ENCODE results near the gene BCL3.
A peak's percentile ranks its signal among the peaks of the same experiment; 100 is the strongest.
"Not testable (repeated sequence)": the region's sequence is repeated elsewhere in the genome, so short reads cannot be mapped to it uniquely, and the experiment has no call there.

BCL3 gene, protein sequence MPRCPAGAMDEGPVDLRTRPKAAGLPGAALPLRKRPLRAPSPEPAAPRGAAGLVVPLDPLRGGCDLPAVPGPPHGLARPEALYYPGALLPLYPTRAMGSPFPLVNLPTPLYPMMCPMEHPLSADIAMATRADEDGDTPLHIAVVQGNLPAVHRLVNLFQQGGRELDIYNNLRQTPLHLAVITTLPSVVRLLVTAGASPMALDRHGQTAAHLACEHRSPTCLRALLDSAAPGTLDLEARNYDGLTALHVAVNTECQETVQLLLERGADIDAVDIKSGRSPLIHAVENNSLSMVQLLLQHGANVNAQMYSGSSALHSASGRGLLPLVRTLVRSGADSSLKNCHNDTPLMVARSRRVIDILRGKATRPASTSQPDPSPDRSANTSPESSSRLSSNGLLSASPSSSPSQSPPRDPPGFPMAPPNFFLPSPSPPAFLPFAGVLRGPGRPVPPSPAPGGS

DNA sequence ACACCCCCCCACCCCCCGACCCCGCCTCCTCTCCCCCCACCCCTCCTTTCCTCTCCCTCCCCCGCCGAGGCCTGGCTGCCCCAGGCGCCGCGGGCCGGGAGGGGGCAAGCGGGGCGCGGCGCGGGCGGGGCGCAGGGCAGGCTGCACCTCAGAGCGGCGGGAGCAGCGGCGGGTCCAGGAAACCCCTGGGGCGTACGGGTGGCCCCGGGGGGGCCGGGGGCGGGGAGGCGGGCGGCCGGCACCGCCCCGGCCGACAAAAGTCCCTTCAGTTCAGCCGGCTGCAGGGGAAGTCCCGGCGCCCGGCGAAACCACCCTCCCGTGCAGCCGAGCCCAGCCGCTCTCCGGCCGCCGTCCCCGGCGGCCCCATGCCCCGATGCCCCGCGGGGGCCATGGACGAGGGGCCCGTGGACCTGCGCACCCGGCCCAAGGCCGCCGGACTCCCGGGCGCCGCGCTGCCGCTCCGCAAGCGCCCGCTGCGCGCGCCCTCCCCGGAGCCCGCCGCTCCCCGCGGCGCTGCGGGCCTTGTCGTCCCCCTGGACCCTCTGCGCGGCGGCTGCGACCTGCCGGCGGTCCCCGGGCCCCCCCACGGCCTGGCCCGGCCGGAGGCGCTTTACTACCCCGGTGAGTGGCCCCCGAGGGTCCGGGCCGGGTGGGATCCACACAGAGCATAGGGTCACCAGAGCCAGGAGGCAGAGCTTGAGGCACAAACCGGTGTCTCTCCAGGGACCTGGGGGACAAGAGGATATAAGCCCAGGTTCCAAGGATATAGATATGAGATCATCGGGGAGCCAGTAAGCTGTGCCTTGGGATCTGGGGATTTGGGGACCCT is at the start of gene BCL3:
Gene BCL3 (plus strand): TSS at position 283 of the 829 bp plus-strand sequence. CDS start 83 bp downstream, at position 366.
- H3K4me3 ChIP-seq (ENCODE audit: low read depth, low read length) = peak within 1 kb of the TSS; percentile 49

DNA sequence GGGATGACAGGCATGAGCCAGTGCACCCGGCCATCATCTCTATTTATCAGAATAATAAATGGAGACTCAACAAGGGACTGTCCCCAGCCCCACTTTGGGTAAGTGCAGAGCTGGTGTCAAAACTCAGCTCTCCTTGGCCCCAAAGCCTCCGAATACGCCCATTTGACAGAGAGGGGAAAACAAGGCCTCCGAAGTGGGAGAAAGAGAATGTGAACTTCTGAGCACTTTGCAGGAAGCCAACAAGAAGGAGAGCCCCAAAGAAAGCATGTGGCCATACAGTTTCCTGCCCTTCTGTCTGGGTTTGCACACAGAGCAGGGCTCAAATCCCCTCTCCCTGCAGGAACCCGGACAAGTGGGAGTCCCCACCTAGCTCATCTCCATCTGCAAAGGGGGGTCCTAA is 48.0 kb upstream of the BCL3 start:
- H3K4me3 ChIP-seq (ENCODE audit: low read depth, low read length) = no peak overlapping the region

DNA sequence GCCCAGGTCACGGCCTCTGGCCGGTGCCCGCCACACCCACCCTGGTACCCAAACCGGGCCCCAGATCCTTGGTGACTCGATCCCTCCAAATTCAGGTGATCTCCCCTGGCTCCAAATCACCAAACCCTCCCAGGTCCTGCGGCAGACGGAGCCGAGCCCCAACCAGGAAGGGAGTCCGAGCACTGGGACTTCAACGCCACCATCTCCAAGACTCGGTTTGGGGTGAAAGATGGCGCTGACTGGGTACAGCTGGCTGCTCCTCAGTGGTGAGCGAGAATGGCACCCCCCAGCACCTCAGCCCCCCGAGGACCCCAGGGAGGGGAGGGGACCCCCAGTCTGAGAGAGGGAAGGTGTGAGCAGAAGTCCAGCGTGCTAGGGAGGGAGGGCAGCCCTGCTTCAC is 47.3 kb upstream of the BCL3 start:
- H3K4me3 ChIP-seq (ENCODE audit: low read depth, low read length) = no peak overlapping the region

DNA sequence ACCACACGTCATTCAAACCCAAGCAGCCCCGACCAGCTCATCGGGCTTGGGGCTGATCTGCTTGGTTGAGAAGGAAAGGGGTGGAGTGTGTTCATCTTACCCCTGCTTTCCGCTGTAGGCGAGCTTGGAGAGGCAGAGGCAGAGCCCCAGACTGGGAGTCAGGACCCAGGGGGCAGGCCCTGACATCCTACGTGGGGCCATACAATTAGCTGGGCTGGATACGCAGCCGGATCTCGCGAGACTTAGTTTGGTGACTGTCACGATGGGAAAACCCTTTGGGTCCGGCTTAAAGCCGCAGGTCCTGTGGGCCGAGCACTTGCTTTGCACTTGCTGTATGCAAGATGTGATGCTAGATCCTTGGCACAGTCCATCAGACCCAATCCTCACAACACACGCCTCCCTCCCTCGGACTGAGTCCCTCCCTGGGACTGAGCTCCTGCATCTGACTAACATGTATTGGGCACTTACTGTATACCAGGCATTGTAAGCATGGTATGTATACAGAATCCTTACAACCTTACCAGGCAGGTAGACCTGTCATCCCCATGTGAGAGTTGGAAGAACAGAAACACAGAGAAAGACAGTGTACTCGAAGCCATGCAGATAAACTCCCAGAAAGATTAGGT is 45.8 kb upstream of the BCL3 start:
- H3K4me3 ChIP-seq (ENCODE audit: low read depth, low read length) = no peak overlapping the region

DNA sequence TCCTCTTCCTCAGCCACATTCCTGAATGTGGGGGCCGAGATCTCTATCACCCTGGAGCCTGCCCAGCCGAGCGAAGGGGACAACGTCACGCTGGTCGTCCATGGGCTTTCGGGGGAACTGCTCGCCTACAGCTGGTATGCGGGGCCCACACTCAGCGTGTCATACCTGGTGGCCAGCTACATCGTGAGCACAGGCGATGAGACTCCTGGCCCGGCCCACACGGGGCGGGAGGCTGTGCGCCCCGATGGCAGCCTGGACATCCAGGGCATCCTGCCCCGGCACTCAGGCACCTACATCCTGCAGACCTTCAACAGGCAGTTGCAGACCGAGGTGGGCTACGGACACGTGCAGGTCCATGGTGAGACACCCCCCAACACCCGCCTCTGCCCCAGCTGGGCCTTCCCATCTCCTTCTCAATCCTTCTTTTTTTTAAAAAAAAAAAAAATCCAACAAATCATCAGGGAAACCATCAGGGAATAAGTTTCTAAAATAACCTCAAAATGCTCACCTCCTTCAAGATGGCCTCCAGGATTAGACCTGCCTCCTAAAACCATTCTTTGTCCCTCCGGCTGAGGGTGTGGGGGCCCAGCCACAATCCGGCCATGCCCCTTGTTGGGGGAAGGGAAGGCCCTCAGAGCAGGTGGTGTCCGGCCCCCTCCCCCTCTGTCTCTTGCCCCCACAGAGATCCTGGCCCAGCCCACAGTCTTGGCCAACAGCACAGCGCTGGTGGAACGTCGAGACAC is 45.0 kb upstream of the BCL3 start:
- no peak overlapping the region for H3K4me3 ChIP-seq (ENCODE audit: low read depth, low read length)

DNA sequence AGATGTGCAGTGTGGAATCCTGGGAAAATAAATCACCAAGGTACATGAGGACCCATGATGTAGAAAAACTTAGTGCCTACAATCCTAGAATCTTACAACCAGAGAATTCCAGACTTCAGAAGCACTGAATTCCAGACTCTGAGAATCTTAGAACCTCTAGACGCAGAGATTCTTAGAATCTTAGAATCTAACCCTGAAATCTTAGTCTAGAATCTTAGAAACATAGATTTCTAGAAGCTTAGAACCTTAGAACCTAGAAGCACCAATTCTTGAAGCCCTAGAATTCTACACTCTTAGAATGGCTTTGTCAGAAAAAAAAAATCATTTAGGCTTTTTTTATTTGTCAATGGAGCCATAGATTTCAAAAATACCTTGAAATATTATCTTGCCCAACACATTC is 43.5 kb upstream of the BCL3 start:
- H3K4me3 ChIP-seq (ENCODE audit: low read depth, low read length) = no peak overlapping the region

DNA sequence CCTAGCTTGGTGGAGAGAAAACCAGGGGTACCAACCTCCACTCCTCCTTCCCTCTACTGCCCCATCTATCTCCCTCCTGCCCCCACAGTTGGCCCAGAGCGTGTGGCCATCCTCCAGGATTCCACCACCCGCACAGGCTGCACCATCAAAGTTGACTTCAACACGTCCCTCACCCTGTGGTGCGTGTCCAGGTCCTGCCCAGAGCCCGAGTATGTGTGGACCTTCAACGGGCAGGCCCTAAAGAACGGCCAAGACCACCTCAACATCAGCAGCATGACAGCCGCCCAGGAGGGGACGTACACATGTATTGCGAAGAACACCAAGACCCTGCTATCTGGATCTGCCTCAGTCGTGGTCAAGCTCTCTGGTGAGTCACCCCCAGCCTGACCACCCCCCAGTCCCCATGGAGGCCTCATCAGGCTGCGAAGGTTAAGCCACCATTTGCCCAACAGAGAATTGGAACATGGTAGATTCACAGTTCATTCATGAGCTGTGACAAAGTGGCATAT is 43.0 kb upstream of the BCL3 start:
- no peak overlapping the region for H3K4me3 ChIP-seq (ENCODE audit: low read depth, low read length)

DNA sequence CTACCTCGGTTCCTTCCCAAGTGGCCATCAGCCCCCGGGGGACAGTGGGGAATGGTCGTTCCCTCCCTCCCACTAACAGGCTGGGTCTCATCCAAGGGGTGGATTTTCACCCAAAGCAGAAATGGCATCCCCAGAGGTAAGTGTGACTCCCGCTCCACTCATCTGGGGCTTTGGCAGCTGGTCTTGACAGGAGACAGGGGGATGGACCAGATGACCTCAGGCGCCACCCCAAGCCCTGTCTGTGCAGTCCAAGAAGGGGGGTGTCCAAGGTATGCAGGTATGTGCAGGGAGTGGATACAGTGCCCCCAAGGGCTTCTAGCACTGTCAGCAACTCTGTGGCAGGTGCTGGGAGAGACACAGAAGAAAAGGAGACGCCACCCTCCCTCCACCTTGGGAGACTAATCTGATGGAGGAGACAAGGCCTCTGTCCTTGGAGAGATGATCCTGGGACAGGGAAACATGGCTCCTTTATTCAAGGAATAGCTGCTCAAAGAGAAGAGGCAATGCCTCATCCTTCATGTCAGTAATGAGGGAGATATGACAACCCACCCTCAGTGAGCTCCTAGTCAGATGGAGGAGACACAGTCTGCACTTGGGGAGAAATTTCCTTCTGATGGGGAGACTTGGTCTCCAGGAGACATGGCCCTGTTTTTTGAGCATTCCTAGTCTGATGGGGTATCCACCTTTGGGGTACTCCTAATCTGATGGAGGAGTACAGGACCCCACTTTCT is 41.8 kb upstream of the BCL3 start:
- H3K4me3 ChIP-seq (ENCODE audit: low read depth, low read length) = no peak overlapping the region

DNA sequence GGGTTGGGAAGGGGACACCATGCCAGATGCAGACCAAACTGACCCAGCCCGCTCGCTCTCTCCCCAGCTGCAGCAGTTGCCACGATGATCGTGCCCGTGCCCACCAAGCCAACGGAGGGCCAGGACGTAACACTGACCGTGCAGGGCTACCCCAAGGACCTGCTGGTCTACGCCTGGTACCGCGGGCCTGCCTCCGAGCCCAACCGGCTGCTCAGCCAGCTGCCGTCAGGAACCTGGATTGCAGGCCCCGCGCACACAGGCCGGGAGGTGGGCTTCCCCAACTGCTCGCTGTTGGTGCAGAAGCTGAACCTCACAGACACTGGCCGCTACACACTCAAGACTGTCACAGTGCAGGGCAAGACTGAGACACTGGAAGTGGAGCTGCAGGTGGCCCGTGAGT is 40.7 kb upstream of the BCL3 start:
- H3K4me3 ChIP-seq (ENCODE audit: low read depth, low read length) = no peak overlapping the region

DNA sequence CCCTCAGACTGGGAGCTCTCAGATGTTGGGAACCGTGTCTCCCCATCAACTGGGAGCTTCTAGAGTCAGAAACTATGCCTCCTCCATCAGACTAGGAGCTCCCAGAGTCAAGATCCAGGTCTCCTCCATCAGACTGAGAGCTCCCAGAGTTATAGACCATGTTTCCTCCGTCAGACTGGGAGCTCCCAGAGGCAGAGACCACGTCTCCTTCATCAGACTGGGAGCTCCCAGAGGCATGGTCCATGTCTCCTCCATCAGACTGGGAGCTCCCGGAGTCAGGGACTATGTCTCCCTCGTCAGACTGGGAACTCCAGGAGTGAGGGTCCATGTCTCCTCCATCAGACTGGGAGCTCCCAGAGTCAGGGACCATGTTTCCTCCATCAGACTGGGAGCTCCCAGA is 39.6 kb upstream of the BCL3 start:
- no peak overlapping the region for H3K4me3 ChIP-seq (ENCODE audit: low read depth, low read length)

DNA sequence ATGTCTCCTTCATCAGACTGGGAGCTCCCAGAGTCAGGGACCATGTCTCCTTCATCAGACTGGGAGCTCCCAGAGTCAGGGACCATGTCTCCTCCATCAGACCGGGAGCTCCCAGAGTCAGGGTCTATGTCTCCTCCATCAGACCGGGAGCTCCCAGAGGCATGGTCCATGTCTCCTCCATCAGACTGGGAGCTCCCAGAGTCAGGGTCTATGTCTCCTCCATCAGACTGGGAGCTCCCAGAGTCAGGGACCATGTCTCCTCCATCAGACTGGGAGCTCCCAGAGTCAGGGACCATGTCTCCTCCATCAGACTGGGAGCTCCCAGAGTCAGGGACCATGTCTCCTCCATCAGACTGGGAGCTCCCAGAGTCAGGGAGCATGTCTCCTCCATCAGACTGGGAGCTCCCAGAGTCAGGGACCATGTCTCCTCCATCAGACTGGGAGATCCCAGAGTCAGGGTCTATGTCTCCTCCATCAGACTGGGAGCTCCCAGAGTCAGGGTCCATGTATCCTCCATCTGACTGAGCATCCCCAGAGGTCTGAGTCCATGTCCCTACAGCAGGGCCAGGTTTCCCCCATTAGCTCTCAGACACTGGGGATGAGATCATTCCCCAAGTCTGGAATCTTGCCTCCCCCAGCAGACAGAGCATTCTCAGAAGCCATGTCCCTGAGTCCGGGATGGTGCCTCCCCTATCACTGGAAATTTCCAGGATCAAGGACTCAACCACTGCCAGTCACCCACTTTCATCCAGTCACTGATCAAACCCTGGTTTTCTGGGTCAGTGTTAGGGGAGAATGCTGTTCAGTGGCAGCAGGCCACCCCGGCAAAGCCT is 38.9 kb upstream of the BCL3 start:
- not testable (repeated sequence) for H3K4me3 ChIP-seq (ENCODE audit: low read depth, low read length)

DNA sequence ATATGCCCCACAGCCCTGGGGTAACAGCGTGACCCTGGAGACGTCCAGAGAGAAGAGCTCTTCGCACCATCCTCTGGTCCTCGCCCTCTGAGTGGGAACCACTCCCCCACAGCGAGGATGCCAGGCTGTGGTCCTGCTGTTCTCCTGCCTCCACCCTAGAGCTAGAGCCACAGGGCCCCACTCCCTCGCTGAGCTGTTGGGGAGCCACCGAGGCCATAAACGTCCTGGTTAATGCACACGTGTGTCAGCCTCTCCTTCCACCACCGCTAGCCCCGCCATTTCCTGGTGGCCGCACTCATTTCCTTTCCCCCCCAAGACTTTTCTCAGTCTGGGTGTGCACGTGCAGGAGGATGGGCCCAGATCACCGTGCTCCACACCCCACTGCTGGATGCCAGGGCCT is 38.0 kb upstream of the BCL3 start:
- H3K4me3 ChIP-seq (ENCODE audit: low read depth, low read length) = no peak overlapping the region

DNA sequence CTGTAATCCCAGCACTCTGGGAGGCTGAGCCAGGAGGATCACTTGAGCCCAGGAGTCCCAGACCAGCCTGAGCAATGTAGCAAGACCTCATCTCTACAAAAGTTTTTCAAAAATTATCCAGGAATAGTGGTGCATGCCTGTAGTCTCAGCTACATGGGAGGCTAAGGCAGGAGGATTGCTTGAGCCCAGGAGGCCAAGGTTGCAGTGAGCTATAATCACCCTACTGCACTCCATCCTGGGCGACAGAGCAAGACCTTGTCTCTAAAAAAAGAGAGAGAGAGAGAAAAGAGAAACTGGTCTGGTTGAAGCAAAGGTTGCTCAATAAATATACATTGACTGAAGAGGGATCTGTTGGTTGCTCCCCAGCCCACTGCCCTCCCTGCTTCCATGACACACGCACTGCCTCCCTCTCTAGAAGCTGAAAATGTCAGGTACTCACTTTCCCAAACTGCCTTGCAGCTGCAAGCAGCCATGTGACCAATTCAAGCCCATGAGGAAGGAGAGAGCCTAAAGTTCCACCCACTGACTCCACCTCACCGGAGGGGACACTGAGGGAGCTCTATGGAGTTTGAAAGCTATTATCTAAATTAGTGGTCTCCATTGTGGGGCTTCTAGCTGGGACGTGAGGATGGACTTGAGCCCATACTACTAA is 35.5 kb upstream of the BCL3 start:
- H3K4me3 ChIP-seq (ENCODE audit: low read depth, low read length) = no peak overlapping the region

DNA sequence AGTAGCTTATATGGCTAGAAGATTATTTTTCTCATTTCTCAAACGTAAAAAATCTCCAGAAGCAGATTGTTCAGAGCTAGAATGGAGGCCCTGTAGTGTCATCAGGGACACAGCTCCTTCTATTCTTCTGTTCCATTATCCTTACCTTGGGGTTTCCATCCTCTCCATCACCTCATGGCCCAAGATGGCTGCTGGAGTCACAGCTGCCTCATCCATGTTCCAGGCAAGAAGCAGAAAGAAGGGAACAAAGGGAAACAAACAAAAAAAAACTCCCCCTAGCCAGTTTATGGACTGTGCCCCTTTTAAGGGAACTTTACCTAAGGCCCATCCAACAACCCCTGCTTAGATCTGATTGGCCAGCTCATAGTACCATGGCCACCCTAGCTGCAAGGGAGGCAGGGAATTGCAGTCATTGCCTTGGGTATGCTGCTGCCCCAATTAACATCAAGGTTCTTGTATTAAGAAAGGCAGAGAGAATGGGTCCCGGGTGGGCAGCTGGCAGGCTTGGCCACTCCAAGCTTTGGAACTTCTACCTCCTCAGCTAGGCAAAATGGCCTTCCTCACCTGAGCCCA is 33.8 kb upstream of the BCL3 start:
- H3K4me3 ChIP-seq (ENCODE audit: low read depth, low read length) = no peak overlapping the region

DNA sequence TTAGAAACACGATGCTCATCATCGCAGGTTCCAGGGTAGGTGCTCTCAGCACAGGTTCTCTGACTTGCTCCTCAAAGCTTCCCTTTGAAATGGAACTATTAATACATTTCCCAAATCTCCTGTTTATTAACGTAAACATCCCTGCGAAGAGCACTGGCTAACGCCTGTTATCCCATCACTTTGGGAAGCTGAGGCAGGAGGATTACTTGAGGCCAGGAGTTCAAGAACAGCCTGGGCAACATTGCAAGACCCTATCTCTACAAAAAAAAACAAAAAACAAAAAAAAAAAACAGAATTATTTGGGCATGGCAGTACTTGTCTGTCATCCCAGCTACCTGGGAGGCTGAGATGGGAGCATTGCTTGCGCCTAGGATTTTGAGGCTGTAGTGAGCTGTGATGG is 30.9 kb upstream of the BCL3 start:
- H3K4me3 ChIP-seq (ENCODE audit: low read depth, low read length) = no peak overlapping the region

DNA sequence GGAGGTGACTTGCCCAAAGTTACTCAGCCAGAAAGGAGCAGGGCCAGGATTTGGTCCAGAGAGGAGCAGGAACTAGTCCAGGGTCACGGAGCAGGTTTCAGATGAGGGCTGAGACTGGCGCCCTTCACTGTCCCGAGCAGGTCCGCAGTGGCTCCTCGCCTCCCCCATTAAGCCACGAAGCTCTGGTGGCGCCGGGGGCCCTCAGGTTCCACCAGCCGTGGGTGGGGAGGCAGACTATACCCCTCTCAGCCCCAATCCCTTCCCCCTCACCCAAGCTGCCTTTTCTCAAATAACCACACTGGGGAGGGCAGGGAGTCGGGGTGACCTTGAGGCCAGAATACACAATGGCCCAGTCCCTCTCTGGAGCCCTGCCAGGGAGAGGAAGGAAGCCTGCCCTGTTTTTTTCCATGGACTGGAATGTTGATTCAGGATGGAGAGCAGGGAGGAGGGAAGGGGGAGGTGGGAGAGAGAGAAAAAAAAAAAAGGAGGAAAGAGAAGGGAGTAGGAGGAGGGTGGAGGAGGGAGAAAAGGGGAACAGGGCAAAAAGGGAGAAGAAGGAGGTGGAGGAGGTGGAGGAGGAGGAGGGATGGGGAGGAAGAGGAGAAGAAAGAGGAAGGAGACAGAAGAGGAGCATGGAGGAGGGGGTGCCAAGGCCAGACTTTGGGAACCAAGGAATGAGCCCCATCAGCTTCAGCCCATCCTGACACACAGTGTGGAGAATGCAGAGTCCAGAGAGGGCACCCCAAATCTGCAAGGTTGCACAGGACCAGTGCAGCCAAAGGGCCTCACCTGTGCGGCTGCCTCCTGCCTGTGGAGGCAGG is 29.9 kb upstream of the BCL3 start:
- H3K4me3 ChIP-seq (ENCODE audit: low read depth, low read length) = no peak overlapping the region

DNA sequence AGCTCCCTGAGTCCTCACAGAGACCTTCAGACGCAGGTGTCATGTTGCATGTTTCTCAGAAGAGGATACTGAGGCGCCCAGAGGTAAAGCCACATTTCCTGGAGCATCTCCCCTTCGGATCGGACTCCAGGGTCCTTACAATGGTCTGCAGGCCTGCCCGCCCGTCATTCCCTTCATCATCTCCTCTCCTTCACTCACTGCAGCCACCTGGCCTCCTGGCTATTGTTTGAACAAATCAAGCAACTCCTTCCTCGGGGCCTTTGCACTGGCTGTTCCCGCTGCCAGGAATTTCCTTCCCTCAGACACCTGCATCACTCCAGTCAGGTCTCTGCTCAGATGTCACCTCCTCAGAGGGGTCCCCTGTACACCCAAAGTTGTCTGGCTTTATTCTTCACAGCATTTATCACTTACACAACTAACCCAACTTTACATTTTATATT is 29.2 kb upstream of the BCL3 start:
- H3K4me3 ChIP-seq (ENCODE audit: low read depth, low read length) = no peak overlapping the region
